GM10266 (cell line): ENCODE results near the gene NDUFS6.

Source experiments
- DNase-seq: peaks from one replicate; pipeline ENCODE4 v3.0.0; 2012; ENCODE audit errors: extremely low spot score
- TF ChIP-seq, protein P1 (sequence below): IDR thresholded peaks from 2 replicates; pipeline ENCODE4 v1.5.1; 2012; ENCODE audit warnings: mild to moderate bottlenecking, low read depth; ENCODE audit not compliant: control insufficient read depth, insufficient read depth; ENCODE audit errors: missing control alignments

NDUFS6 gene

GRCh38 chr5:1824903-1825841 lies 24.0 kb downstream of the NDUFS6 start:
- no peak for DNase-seq
- TF ChIP-seq, protein P1, sequence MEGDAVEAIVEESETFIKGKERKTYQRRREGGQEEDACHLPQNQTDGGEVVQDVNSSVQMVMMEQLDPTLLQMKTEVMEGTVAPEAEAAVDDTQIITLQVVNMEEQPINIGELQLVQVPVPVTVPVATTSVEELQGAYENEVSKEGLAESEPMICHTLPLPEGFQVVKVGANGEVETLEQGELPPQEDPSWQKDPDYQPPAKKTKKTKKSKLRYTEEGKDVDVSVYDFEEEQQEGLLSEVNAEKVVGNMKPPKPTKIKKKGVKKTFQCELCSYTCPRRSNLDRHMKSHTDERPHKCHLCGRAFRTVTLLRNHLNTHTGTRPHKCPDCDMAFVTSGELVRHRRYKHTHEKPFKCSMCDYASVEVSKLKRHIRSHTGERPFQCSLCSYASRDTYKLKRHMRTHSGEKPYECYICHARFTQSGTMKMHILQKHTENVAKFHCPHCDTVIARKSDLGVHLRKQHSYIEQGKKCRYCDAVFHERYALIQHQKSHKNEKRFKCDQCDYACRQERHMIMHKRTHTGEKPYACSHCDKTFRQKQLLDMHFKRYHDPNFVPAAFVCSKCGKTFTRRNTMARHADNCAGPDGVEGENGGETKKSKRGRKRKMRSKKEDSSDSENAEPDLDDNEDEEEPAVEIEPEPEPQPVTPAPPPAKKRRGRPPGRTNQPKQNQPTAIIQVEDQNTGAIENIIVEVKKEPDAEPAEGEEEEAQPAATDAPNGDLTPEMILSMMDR: no peak

GRCh38 chr5:1826235-1826980 lies 25.2 kb downstream of the NDUFS6 start:
- TF ChIP-seq, protein P1: no peak
- DNase-seq: no peak

DNA sequence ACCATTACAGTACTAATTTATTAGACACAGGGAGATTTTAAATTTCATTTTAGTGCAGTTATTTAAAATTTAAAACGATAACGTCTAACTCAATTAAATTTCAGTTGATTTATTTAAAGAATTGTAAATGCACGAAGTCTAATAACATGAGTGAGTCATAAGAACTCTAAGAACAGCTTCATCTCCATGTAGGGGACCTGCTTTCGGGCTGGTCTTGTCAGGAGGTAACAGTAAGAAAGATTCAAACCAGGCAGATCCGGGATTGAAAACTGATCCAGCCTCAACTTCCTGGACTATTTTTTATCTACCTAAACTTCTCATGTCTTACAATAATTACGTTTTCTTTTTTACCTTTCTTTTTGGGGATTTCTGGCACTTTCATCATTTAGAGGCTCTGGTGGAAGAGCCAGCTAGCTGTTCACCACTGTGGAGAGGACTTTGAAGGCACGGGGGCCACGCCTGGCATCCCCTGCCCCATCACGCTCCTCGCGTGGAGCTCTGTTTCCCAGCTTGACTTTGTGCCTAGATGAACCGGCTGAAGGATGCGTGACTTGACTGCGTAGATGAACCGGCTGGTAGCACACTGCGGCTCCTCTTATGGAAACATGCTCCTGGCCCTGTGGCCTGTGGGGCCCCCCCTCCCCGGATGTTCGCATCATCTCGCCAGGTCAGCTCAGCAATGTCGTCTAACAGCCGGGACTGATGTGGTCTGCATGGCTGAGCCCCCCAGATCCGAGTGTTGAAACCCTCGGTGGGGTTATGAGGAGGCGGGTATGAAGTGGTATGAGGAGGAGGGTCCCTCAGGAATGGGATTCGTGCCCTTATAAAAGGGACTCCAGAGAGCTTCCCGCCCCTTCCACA lies 26.0 kb downstream of the NDUFS6 start:
- no peak for DNase-seq
- TF ChIP-seq, protein P1: no peak

GRCh38 chr5:1827886-1828397 lies 26.7 kb downstream of the NDUFS6 start:
- TF ChIP-seq, protein P1: no peak
- DNase-seq: no peak

DNA sequence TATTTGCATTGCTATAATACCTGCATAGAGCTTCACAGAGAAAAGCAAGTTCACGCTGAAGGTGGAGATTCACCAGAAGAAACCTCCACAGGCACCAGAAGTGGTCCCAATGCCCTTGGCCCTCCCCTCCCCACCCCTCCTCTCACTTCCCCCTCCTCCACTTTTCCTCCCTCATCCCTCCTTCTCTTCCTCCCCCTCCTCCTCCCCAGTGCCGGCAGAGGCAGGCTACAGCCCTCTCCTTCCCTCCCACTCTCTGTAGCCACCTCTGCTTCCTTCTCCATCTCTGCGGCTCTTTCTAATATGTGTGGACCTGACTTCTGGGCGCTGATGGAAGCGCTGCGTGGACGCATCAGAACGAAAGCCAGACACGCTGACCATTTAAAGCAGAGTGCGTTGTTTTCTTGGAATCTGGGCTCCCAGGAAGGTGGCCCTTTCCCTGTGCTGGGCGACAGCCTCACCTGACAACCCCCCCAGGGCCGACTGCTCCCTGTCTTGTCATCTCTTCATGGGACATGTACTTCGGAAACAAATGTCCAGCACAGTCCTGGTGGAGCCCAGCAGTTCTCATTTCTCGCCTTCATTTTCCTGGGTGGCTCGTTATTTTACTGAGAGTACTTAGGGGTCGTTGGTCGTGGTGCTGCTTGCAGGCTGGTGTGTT lies 29.5 kb downstream of the NDUFS6 start:
- DNase-seq: no peak
- TF ChIP-seq, protein P1: no peak

- DNase-seq: no peak
Observed at GRCh38 chr5:1831257-1831656, 30.1 kb downstream of the NDUFS6 start.

More at GRCh38 chr5:1831257-1831656, 30.1 kb downstream of the NDUFS6 start:
- TF ChIP-seq, protein P1: no peak
